SHP77 treated with DMSO at 0.1 percent for 48 hours (cell line): ENCODE measurements around the gene CLCN4.

Experiments
- DNase-seq: peaks from one replicate; lab custom pipeline; 2025; lab: John Stamatoyannopoulos, UW

The CLCN4 gene

GRCh38 chrX:10197279-10198210, 40.8 kb downstream of the CLCN4 start:
- no peak for DNase-seq

GRCh38 chrX:10198254-10198653, 41.5 kb downstream of the CLCN4 start:
- no peak for DNase-seq

- DNase-seq = no peak
Observed at GRCh38 chrX:10199212-10199611, 42.4 kb downstream of the CLCN4 start.

- DNase-seq = no peak
Observed at GRCh38 chrX:10203617-10204016, 46.8 kb downstream of the CLCN4 start.

- DNase-seq = no peak
Observed at GRCh38 chrX:10206317-10206716, 49.5 kb downstream of the CLCN4 start.

GRCh38 chrX:10208281-10208856, 51.6 kb downstream of the CLCN4 start:
- peak; percentile 1 for DNase-seq

GRCh38 chrX:10208953-10209352, 52.2 kb downstream of the CLCN4 start:
- no peak for DNase-seq

- DNase-seq = no peak
Observed at GRCh38 chrX:10212395-10212794, 55.6 kb downstream of the CLCN4 start.

GRCh38 chrX:10213716-10214115, 56.9 kb downstream of the CLCN4 start:
- DNase-seq = no peak

GRCh38 chrX:10216208-10216607, 59.4 kb downstream of the CLCN4 start:
- DNase-seq = no peak

- DNase-seq = no peak
Observed at GRCh38 chrX:10217198-10217597, 60.4 kb downstream of the CLCN4 start.

GRCh38 chrX:10221651-10222050, 64.9 kb downstream of the CLCN4 start:
- DNase-seq = no peak

- DNase-seq = no peak
Observed at GRCh38 chrX:10223276-10223675, 66.5 kb downstream of the CLCN4 start.

GRCh38 chrX:10223781-10224180, 67.0 kb downstream of the CLCN4 start:
- no peak for DNase-seq

- no peak for DNase-seq
Observed at GRCh38 chrX:10230222-10230621, 73.4 kb downstream of the CLCN4 start.

- no peak for DNase-seq
Observed at GRCh38 chrX:10231461-10231860, 74.7 kb downstream of the CLCN4 start.

GRCh38 chrX:10233173-10233572, 76.4 kb downstream of the CLCN4 start:
- no peak for DNase-seq

- DNase-seq = no peak
Observed at GRCh38 chrX:10233696-10234095, 76.9 kb downstream of the CLCN4 start.

GRCh38 chrX:10235851-10236250, 79.1 kb downstream of the CLCN4 start:
- DNase-seq = no peak

- no peak for DNase-seq
Observed at GRCh38 chrX:10237241-10237640, 80.5 kb downstream of the CLCN4 start.

GRCh38 chrX:10239611-10240064, 82.9 kb downstream of the CLCN4 start:
- no peak for DNase-seq

GRCh38 chrX:10240918-10241317, 84.1 kb downstream of the CLCN4 start:
- DNase-seq = no peak

- no peak for DNase-seq
Observed at GRCh38 chrX:10242026-10242425, 85.3 kb downstream of the CLCN4 start.
